Endothelial cell of umbilical vein (primary cell): ENCODE results near the gene MAML3. TPM values are rescaled to one million over a fixed set of nuclear protein-coding genes. Genes with fewer than 3 reads are reported as not detected.
A peak's percentile ranks its signal among the peaks of the same experiment; 100 is the strongest.

Source experiments
- BruUV-seq: library from RNA; stranded (reverse); fragments of 400-500 nt; replicated peaks from 2 replicates; lab custom pipeline; 2021; lab: Mats Ljungman, UMichigan
- CTCF ChIA-PET: fragments of 300-600, 350-600 bp; sonication (Branson Sonifier 250); formaldehyde crosslinking; loops from one replicate; lab custom pipeline; 2021; ENCODE audit warnings: antibody characterized with exemption, inconsistent platforms; lab: Charles Lee
- POLR2A ChIA-PET: fragments of 300-600, 350-600 bp; sonication (Branson Sonifier 250); formaldehyde crosslinking; loops from one replicate; lab custom pipeline; 2021; ENCODE audit warnings: antibody characterized with exemption, inconsistent platforms; lab: Charles Lee
- DNase-seq: peaks from one replicate; pipeline ENCODE4 v3.0.0-alpha.2; 2011; ENCODE audit warnings: low read depth, low spot score
- FAIRE-seq: peaks from 2 replicates; lab custom pipeline; 2011; peaks lifted over from hg19 to GRCh38; lab: Jason Lieb, UNC
- H2AFZ ChIP-seq: 2 replicates; pipeline ENCODE4 v1.6.0; 2012; ENCODE audit warnings: low read depth, low read length, control low read depth, inconsistent platforms
- H3K27ac ChIP-seq: 2 replicates; pipeline ENCODE4 v1.5.1; 2011; ENCODE audit warnings: low read depth, mild to moderate bottlenecking, control low read depth, low read length, moderate library complexity; ENCODE audit not compliant: insufficient read depth
- H3K27me3 ChIP-seq, 2 experiments: 2 replicates each; pipeline versions ENCODE4 v1.6.0 to v1.6.1; 2011; ENCODE audit warnings: low read length in 2 of 2, mixed read lengths in 1 of 2; ENCODE audit not compliant: control insufficient read depth in 2 of 2, insufficient read depth in 2 of 2
- H3K36me3 ChIP-seq, 2 experiments: 2 replicates in 1 of 2; 3 replicates in 1 of 2; pipeline ENCODE4 v1.5.1; 2011; ENCODE audit warnings: low read length in 2 of 2, mild to moderate bottlenecking in 1 of 2, moderate library complexity in 1 of 2; ENCODE audit not compliant: control insufficient read depth in 2 of 2, insufficient read depth in 2 of 2; ENCODE audit errors: extremely low read depth in 1 of 2
- H3K4me1 ChIP-seq: 3 replicates; pipeline ENCODE4 v1.5.1; 2011; ENCODE audit warnings: mild to moderate bottlenecking, low read length; ENCODE audit not compliant: control insufficient read depth, insufficient read depth; ENCODE audit errors: extremely low read depth
- H3K4me2 ChIP-seq: 2 replicates; pipeline ENCODE4 v1.6.1; 2011; ENCODE audit warnings: low read length, control low read depth, mixed read lengths; ENCODE audit not compliant: insufficient read depth
- H3K4me3 ChIP-seq, 3 experiments: fragments of 200-600 bp in 1 of 3; sonication (generic), shearing (Covaris generic) in 1 of 3; replicated peaks in 1 of 3; 2 replicates each; pipeline ENCODE4 v1.5.1; 2011 to 2016; ENCODE audit warnings: control low read depth in 3 of 3, low read length in 3 of 3, mild to moderate bottlenecking in 2 of 3, inconsistent platforms in 1 of 3, low read depth in 1 of 3, moderate library complexity in 1 of 3; ENCODE audit not compliant: insufficient read depth in 1 of 3
- H3K79me2 ChIP-seq: 2 replicates; pipeline ENCODE4 v1.6.0; 2012; ENCODE audit warnings: low read length, inconsistent platforms; ENCODE audit not compliant: control insufficient read depth, insufficient read depth
- H3K9ac ChIP-seq: replicated peaks from 2 replicates; pipeline ENCODE3; 2011; ENCODE audit warnings: low read length, control low read depth; ENCODE audit not compliant: insufficient read depth; ENCODE audit errors: extremely low read depth
- H3K9me1 ChIP-seq: replicated peaks from 3 replicates; pipeline ENCODE4 v1.6.0; 2011; ENCODE audit warnings: mild to moderate bottlenecking, low read length; ENCODE audit not compliant: control insufficient read depth, insufficient read depth; ENCODE audit errors: extremely low read depth
- H3K9me3 ChIP-seq: replicated peaks from 2 replicates; pipeline ENCODE4 v1.5.1; 2012; ENCODE audit warnings: low read length, inconsistent platforms; ENCODE audit not compliant: control insufficient read depth, insufficient read depth
- H4K20me1 ChIP-seq: replicated peaks from 2 replicates; pipeline ENCODE3; 2011; ENCODE audit warnings: mild to moderate bottlenecking, low read length; ENCODE audit not compliant: control insufficient read depth, insufficient read depth; ENCODE audit errors: extremely low read depth
- CTCF ChIP-seq, 2 donors: IDR thresholded peaks; 1 replicate in 1 of 2; 2 replicates in 1 of 2; pipeline ENCODE4 v1.5.1; 2011; ENCODE audit warnings: low read length in 2 of 2, mild to moderate bottlenecking in 2 of 2, moderate library complexity in 2 of 2, control low read depth in 1 of 2, inconsistent platforms in 1 of 2, low read depth in 1 of 2; ENCODE audit not compliant: insufficient read depth in 1 of 2; ENCODE audit errors: extremely low read depth in 1 of 2
- EZH2 ChIP-seq: IDR thresholded peaks from 2 replicates; pipeline ENCODE4 v1.6.1; 2012; ENCODE audit warnings: borderline replicate concordance, low read depth, mild to moderate bottlenecking, moderate library complexity, low read length, inconsistent platforms; ENCODE audit not compliant: severe bottlenecking
- FOS ChIP-seq: IDR thresholded peaks from 2 replicates; pipeline ENCODE4 v1.6.1; 2011; ENCODE audit warnings: mild to moderate bottlenecking, low read length, moderate library complexity, borderline replicate concordance; ENCODE audit not compliant: insufficient read depth
- GATA2 ChIP-seq: IDR thresholded peaks from 2 replicates; pipeline ENCODE4 v1.7.0; 2011; ENCODE audit warnings: low read depth, mild to moderate bottlenecking, moderate library complexity, mixed read lengths, low read length; ENCODE audit not compliant: insufficient read length, insufficient read depth
- JUN ChIP-seq: IDR thresholded peaks from 2 replicates; pipeline ENCODE4 v1.6.1; 2011; ENCODE audit warnings: borderline replicate concordance, low read depth; ENCODE audit not compliant: insufficient read length, insufficient read depth
- MAX ChIP-seq: IDR thresholded peaks from 2 replicates; pipeline ENCODE4 v1.6.1; 2011; ENCODE audit not compliant: insufficient read depth, insufficient read length
- MYC ChIP-seq: IDR thresholded peaks from one replicate; pipeline ENCODE4 v1.6.1; 2011; ENCODE audit warnings: mild to moderate bottlenecking, low read depth, low read length
- POLR2A ChIP-seq: IDR thresholded peaks from 2 replicates; pipeline ENCODE4 v1.6.1; 2012; ENCODE audit warnings: low read depth, mild to moderate bottlenecking, control low read depth, low read length
- POLR2AphosphoS5 ChIP-seq: IDR thresholded peaks from 2 replicates; pipeline ENCODE4 v1.6.1; 2012; ENCODE audit warnings: low read depth, mild to moderate bottlenecking, control low read depth, low read length, moderate library complexity; ENCODE audit not compliant: insufficient read depth
- dilution Hi-C: fragments of 300-500 bp; cut with MboI; formaldehyde crosslinking; loops from one replicate; pipeline ENCODE4 v1.15.0; 2019; ENCODE audit warnings: low sequenced_read_pairs; ENCODE audit not compliant: extremely low pct_ligation_motif_present
- intact Hi-C: fragments of 100-400 bp; cut with micrococcal nuclease; formaldehyde crosslinking; loops from one replicate; pipeline ENCODE4 v1.10.0; 2022
- polyA plus RNA-seq, 4 experiments: library from polyadenylated mRNA; depleted of rRNA in 3 of 4; stranded (reverse) in 3 of 4; unstranded in 1 of 4; fragments of >200 nt; gene quantifications; 2 replicates each; pipeline versions ENCODE4 v1.2.1 to v1.2.3, GENCODE V29; 2011 to 2012; ENCODE audit warnings: missing spikeins in 1 of 4
- total RNA-seq: library from RNA; stranded (reverse); gene quantifications from 2 replicates; pipeline ENCODE4 v1.2.3, GENCODE V29; 2021

The MAML3 gene
- total and polyA plus RNA-seq, 2 donors (not counting 3 experiments of a cell fraction or from before 2014, with no cell fraction given): 14.0 to 20.3 TPM

- Histone ChIP-seq H3K9ac (peak overlapping the region; percentile 60), H3K79me2 (no peaks in the 10 kb centered on the region), H3K27ac (peak overlapping the region; percentile 84), H3K27me3 (no peaks in the 10 kb centered on the region), H3K4me1 (peaks cover 51% of the 10 kb centered on the region), H4K20me1 (no peaks in the 10 kb centered on the region), H3K9me1 (no peaks in the 10 kb centered on the region), H3K36me3 (no peaks in the 10 kb centered on the region), H3K4me3 (no peak overlapping the region), H3K9me3 (no peaks in the 10 kb centered on the region), H3K4me2 (peak overlapping the region; percentile 66), H2AFZ (no peak overlapping the region)
- DNase-seq: no peak
- dilution Hi-C loops (no loop called here), intact Hi-C loops (loop anchor here (1.0 to 5.0 kb wide), 6 partner anchors 47 to 232 kb away; no protein-coding TSS in a partner anchor)
- CTCF ChIA-PET: interaction anchor here (0.5 to 1.8 kb wide), 8 partner anchors 10 to 334 kb away, joined by 3 to 6 read pairs (median 4); no protein-coding TSS in a partner anchor
- no peak for TF ChIP-seq GATA2
- no peak for TF ChIP-seq FOS
- no peak for TF ChIP-seq MYC
- TF ChIP-seq JUN: no peak
- TF ChIP-seq MAX: no peak
- TF ChIP-seq POLR2A: no peak
- BruUV-seq: TSS peak; percentile 84
- FAIRE-seq: no peak
- POLR2A ChIA-PET: no interaction called here
These were observed 235.0 kb downstream of the MAML3 start for GRCh38 chr4:139919004-139919403.

GRCh38 chr4:139918591-139918990 lies 235.4 kb downstream of the MAML3 start:
- peak overlapping the region; percentile 60 for H3K9ac ChIP-seq
- no peaks in the 10 kb centered on the region for H4K20me1 ChIP-seq
- H3K9me3 ChIP-seq: no peaks in the 10 kb centered on the region
- ChIA-PET CTCF (interaction anchor here (1.0 to 1.8 kb wide), 6 partner anchors 9 to 335 kb away, joined by 3 to 6 read pairs (median 4); no protein-coding TSS in a partner anchor), POLR2A (no interaction called here)
- no peaks in the 10 kb centered on the region for H3K79me2 ChIP-seq
- no peaks in the 10 kb centered on the region for H3K27me3 ChIP-seq
- H3K36me3 ChIP-seq: no peaks in the 10 kb centered on the region
- H3K4me1 ChIP-seq: peaks cover 56% of the 10 kb centered on the region
- H3K4me3 ChIP-seq: no peak overlapping the region
- no TSS peak for BruUV-seq
- peak overlapping the region; percentile 66 for H3K4me2 ChIP-seq
- H3K27ac ChIP-seq: peak overlapping the region; percentile 84
- dilution Hi-C loops (no loop called here), intact Hi-C loops (loop anchor here (5.0 kb wide), 3 partner anchors 46 to 129 kb away; no protein-coding TSS in a partner anchor)
- H3K9me1 ChIP-seq: no peaks in the 10 kb centered on the region
- DNase-seq (peak; percentile 16), FAIRE-seq (no peak)
- H2AFZ ChIP-seq: no peak overlapping the region
- no peak for TF ChIP-seq EZH2
- TF ChIP-seq JUN: no peak
- no peak for TF ChIP-seq MYC
- no peak for TF ChIP-seq FOS
- TF ChIP-seq CTCF (IDR thresholded peaks at IDR 0.05; ENCODE audit: extremely low read depth in 1 of 2, insufficient read depth in 1 of 2, low read depth in 1 of 2, low read length in 2 of 2): no peak
- TF ChIP-seq POLR2A: no peak
- no peak for TF ChIP-seq GATA2
- no peak for TF ChIP-seq POLR2AphosphoS5
- no peak for TF ChIP-seq MAX
